Heart right ventricle (tissue), 16 donors: ENCODE results near the gene APLN. TPM values are rescaled to one million over a fixed set of nuclear protein-coding genes. Genes with fewer than 3 reads are reported as not detected.
A peak's percentile ranks its signal among the peaks of the same experiment; 100 is the strongest.

Experiments
- ATAC-seq, 8 donors: fragments of 200-7000 bp; cut with Tn5 transposase; one replicate each; pipeline ENCODE4 v1.9.1; 2020; ENCODE audit warnings: mild to moderate bottlenecking in 8 of 8, moderate library complexity in 8 of 8, moderate number of reproducible peaks in 1 of 8
- DNase-seq, 2 donors: peaks; one replicate each; pipeline ENCODE4 v3.0.0-alpha.2; 2020
- H3K27ac ChIP-seq, 10 donors: fragments of 200-600 bp; sonication (generic) in 2 of 10; one replicate each; pipeline versions ENCODE4 v1.5.0 to v1.8.0; 2020 to 2022; ENCODE audit warnings: mild to moderate bottlenecking in 3 of 10
- H3K27me3 ChIP-seq, 7 donors: fragments of 200-600 bp; one replicate each; pipeline ENCODE4 v1.8.0; 2021 to 2022; ENCODE audit warnings: mild to moderate bottlenecking in 2 of 7
- H3K36me3 ChIP-seq, 9 donors: fragments of 200-600 bp; sonication (generic) in 1 of 9; one replicate each; pipeline versions ENCODE4 v1.5.0 to v1.8.0; 2020 to 2022; ENCODE audit warnings: mild to moderate bottlenecking in 2 of 9
- H3K4me1 ChIP-seq, 9 donors: fragments of 200-600 bp; sonication (generic) in 1 of 9; one replicate each; pipeline versions ENCODE4 v1.5.0 to v1.8.0; 2020 to 2022; ENCODE audit warnings: mild to moderate bottlenecking in 4 of 9
- H3K4me3 ChIP-seq, 10 donors: fragments of 200-600 bp; sonication (generic) in 2 of 10; one replicate each; pipeline versions ENCODE4 v1.5.0 to v1.8.0; 2020 to 2022; ENCODE audit warnings: mild to moderate bottlenecking in 7 of 10, moderate library complexity in 2 of 10
- H3K9me3 ChIP-seq, 11 donors: fragments of 200-600 bp in 10 of 11; sonication (generic) in 2 of 11; one replicate each; pipeline versions ENCODE4 v1.5.0 to v1.8.0; 2013 to 2022; ENCODE audit warnings: mild to moderate bottlenecking in 2 of 11, control low read depth in 1 of 11, moderate library complexity in 1 of 11
- whole genome bisulfite sequencing, 2 donors: extraction: QIAGEN DNeasy Blood & Tissue Kit; methylation state at CpG; one replicate each; pipeline ENCODE4 v1.1.7; 2013; ENCODE audit warnings: inconsistent platforms in 1 of 2; 5-methylcytosine and 5-hydroxymethylcytosine counted together
- intact Hi-C, 10 donors: fragments of 100-400 bp; cut with DNase I; formaldehyde crosslinking; loops; one replicate each; pipeline versions ENCODE4 v1.11.1 to v1.14.2; 2022
- polyA plus RNA-seq, 2 donors: library from polyadenylated mRNA; stranded (reverse); fragments of 200-250 nt; gene quantifications; one replicate each; pipeline ENCODE4 v1.2.3, GENCODE V29; 2013
- total RNA-seq, 10 donors: library from RNA; stranded (reverse); fragmentation: NEBNext Ultra II Directional in 3 of 10; extraction: Animal tissue kit (Norgen Biotek cat#: 25700) in 3 of 10; gene quantifications; one replicate each; pipeline versions ENCODE4 v1.2.1 to v1.2.4, GENCODE V29; 2021 to 2023
- TF ChIP-seq, protein P1 (sequence below), 9 donors: fragments of 200-600 bp; sonication (generic) in 2 of 9; IDR thresholded peaks; one replicate each; pipeline versions ENCODE4 v1.5.0 to v1.8.0; 2021 to 2022; ENCODE audit warnings: antibody characterized with exemption in 9 of 9, mild to moderate bottlenecking in 5 of 9, moderate library complexity in 1 of 9
- donor health status: Arrhythmogenic right ventricular cardiomyopathy.
- donor health status: ischemic (EF 13 %, LVEDD 7.1; RV severe dilation, severe dysfunction).
- donor health status: healthy with polysubstance abuse.
- donor health status: DM: no; HTN: yes; CAD: no.
- donor health status: DM: no; HTN: no; CAD: no.
- donor health status: ischemic (EF 25% LVEDD 6.9; RV normal size, moderate dysfunction).
- donor health status: ischemic (EF 25% LVEDD 5.7; RV mildly dilated, moderate dysfunction).
- donor health status: healthy.
- donor health status: DM: yes; HTN: yes; CAD: no.
- donor health status: Ischemic cardiomyopathy.
- donor health status: ischemic (EF 35%, LVEDD 5.7; RV mildly dilated, moderate dysfunction).
- donor health status: nonischemic (EF 11% LVEDD 7.7; RV severe dilation, severe dysfunction).
- donor health status: DM: yes; HTN: yes; CAD: no.
- donor health status: PGD.
- donor health status: ischemic (EF 29% LVEDD 5.4; RV normal size, mild dysfunction).
- donor health status: nonischemic (EF 23%, LVEDD 6.1; RV moderate dilation, normal function).

APLN gene
- total and polyA plus RNA-seq, 12 donors: 2.7 to 44.7 (median 13.3) TPM

DNA sequence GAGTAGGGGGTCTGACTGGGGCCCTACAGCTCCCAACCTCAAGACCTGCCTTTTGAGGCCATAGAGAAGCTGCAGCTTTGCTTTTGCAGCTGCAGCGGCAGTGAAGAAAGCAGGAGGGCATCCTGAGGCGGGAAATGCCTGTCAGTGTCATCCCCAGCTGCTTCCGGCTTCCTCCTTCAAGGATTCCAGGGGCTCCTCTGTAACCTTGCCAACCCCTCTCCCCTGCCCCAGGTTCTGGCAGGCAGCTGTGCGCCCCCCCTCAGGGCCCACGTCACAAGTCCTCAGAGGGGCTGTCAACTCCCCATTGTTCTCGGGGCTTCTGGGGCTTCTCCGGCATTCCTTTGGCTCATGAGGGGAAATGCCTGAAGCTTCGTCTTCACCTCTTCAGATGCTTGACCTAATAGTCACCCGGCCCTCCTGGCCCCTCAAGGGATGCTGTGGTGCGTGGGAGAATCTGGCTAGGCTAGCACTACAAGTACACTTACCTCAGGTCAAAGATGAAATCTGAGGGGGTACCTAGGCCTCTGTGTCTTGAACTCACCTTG is 31.9 kb downstream of the APLN start:
- Histone ChIP-seq H3K9me3 (no peaks in the 10 kb centered on the region), H3K4me1 (no peaks in the 10 kb centered on the region), H3K36me3 (no peaks in the 10 kb centered on the region), H3K27me3 (peaks cover 0 to 20% (median 0%) of the 10 kb centered on the region in 7 donors), H3K27ac (no peak overlapping the region), H3K4me3 (no peak overlapping the region)
- DNase-seq (no peak), ATAC-seq (peak in 2 of 8 donors; percentile 37 to 57)
- intact Hi-C loops: no loop called here
- WGBS, 2 donors: 56 to 67% methylated on average over 8 to 10 of the region's 10 CpGs
- TF ChIP-seq, protein P1, sequence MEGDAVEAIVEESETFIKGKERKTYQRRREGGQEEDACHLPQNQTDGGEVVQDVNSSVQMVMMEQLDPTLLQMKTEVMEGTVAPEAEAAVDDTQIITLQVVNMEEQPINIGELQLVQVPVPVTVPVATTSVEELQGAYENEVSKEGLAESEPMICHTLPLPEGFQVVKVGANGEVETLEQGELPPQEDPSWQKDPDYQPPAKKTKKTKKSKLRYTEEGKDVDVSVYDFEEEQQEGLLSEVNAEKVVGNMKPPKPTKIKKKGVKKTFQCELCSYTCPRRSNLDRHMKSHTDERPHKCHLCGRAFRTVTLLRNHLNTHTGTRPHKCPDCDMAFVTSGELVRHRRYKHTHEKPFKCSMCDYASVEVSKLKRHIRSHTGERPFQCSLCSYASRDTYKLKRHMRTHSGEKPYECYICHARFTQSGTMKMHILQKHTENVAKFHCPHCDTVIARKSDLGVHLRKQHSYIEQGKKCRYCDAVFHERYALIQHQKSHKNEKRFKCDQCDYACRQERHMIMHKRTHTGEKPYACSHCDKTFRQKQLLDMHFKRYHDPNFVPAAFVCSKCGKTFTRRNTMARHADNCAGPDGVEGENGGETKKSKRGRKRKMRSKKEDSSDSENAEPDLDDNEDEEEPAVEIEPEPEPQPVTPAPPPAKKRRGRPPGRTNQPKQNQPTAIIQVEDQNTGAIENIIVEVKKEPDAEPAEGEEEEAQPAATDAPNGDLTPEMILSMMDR (IDR thresholded peaks at IDR 0.05): no peak

DNA sequence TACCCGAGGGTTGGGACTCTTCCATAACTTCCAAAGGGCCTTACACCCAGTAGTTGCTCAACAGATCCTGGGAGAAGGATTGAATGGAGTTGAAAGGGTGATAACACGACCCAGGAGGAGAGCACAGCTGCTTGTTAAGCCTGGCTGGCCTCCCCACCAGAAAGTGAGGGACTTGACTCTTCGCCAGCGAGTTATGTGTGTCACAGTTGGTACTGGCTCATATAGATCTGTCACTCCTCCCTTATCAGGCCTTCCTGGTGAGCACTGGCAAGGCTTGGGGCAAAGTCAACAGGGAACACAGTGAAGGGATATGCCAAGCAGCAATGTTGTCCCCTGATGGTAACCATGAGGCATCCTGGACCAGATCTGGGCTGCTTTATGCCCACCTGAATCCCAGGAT is 35.8 kb downstream of the APLN start:
- peaks cover 0 to 15% (median 0%) of the 10 kb centered on the region in 7 donors for H3K27me3 ChIP-seq
- H3K4me3 ChIP-seq: no peak overlapping the region
- peak in 6 of 8 donors; percentile 50 to 83 (median 73) for ATAC-seq
- TF ChIP-seq, protein P1 (IDR thresholded peaks at IDR 0.05): no peak
- no peaks in the 10 kb centered on the region for H3K36me3 ChIP-seq
- intact Hi-C loops: no loop called here
- WGBS, 2 donors: 60 to 63% methylated on average over 4 of the region's 4 CpGs
- H3K4me1 ChIP-seq: peaks cover 0 to 6% (median 0%) of the 10 kb centered on the region in 9 donors
- peak in 1 of 2 donors; percentile 13 for DNase-seq
- H3K27ac ChIP-seq: no peak overlapping the region
- H3K9me3 ChIP-seq: no peaks in the 10 kb centered on the region

DNA sequence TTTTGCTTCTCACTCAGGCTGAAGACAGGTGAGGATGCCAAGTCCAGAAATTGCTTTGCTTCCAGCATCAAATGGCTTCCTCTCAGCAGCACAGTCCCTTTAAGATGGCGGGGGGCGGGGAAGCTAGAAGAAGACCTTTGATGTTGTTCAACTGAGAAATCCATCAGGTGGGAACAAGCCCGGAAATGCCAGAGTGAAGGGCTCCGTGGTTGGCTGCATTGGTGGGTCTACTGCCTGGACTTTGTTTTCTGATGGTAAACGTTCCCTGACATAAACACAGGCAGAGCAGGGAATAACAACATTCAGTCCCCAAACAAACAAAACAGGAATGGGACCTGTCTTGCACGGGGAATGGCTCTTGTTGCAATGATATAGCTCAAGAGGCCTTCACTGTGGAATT is 37.3 kb downstream of the APLN start:
- Histone ChIP-seq H3K4me3 (no peak overlapping the region), H3K4me1 (peaks cover 0 to 6% (median 0%) of the 10 kb centered on the region in 9 donors), H3K27ac (no peak overlapping the region), H3K27me3 (peaks cover 0 to 3% (median 0%) of the 10 kb centered on the region in 7 donors), H3K9me3 (no peaks in the 10 kb centered on the region), H3K36me3 (no peaks in the 10 kb centered on the region)
- TF ChIP-seq, protein P1 (IDR thresholded peaks at IDR 0.05): no peak
- intact Hi-C loops: no loop called here
- no peak for DNase-seq
- ATAC-seq: no peak
- 67% methylated on average over 6 of the region's 6 CpGs for WGBS, 2 donors

DNA sequence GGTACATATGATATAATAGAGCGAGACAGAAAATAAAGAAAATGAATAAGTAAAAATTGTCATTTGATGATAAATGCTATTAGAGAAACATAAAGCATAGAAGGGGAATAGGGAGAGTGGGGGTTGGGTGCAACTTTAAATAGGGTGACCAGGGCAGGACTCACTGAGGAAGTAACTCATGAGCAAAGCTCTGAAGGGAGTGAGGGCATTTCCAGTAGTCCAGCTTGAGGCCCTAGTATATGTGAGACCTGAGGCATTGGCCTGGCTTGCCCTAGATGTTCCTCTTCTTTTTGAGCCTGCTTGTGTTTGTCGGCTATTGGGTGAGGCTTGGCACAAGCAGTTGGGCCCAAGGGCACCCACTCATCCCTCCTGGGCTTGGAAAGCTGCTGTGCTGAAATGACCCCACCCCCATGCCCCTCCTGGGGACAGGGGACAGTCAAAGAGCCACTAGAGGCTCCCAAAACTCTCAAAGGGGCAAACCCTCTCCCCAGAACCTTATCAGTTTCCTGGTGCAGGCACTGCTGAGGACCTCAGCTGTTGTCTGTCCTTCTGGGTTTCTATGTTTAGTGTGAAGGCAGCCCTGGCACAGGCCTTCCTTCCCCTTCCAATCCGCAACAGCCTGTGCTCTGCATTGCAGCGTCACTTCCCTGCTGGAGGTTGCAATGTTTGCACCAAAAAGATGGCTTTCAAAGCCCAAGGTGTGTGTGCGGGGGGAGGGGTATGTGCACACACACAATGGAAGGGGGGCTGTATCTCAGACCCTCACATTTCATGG is 40.1 kb downstream of the APLN start:
- Histone ChIP-seq H3K27ac (no peak overlapping the region), H3K36me3 (no peaks in the 10 kb centered on the region), H3K9me3 (peaks cover 0 to 3% (median 0%) of the 10 kb centered on the region in 11 donors), H3K4me1 (peaks cover 0 to 6% (median 0%) of the 10 kb centered on the region in 9 donors), H3K27me3 (no peaks in the 10 kb centered on the region), H3K4me3 (no peak overlapping the region)
- no peak for DNase-seq
- intact Hi-C loops: no loop called here
- 75 to 84% methylated on average over 5 of the region's 5 CpGs for WGBS, 2 donors
- TF ChIP-seq, protein P1 (IDR thresholded peaks at IDR 0.05): no peak
- ATAC-seq: peak in 2 of 8 donors; percentile 32 to 44
